GM19328 (cell line): ENCODE measurements around the gene ENO3.

ENCODE experiments used
- ATAC-seq: cut with Tn5 transposase; IDR thresholded peaks from one replicate; pipeline ENCODE4 v1.9.1; 2021; ENCODE audit warnings: mild to moderate bottlenecking, moderate library complexity; ENCODE audit not compliant: unreplicated experiment

ENO3 gene

GRCh38 chr17:4972752-4973151 lies 21.8 kb downstream of the ENO3 start:
- ATAC-seq, result no peak

GRCh38 chr17:4973256-4974114 lies 22.6 kb downstream of the ENO3 start:
- no peak for ATAC-seq

- ATAC-seq, result no peak
Measured at GRCh38 chr17:4974115-4974670, 23.3 kb downstream of the ENO3 start.

- no peak for ATAC-seq
Measured at GRCh38 chr17:4978726-4979125, 27.8 kb downstream of the ENO3 start.

GRCh38 chr17:4980644-4981216 lies 29.8 kb downstream of the ENO3 start:
- no peak for ATAC-seq

- ATAC-seq, result no peak
Measured at GRCh38 chr17:4982305-4982704, 31.4 kb downstream of the ENO3 start.

GRCh38 chr17:4986403-4986802 lies 35.5 kb downstream of the ENO3 start:
- no peak for ATAC-seq

- peak; percentile 85 for ATAC-seq
Measured at GRCh38 chr17:4986951-4987766, 36.2 kb downstream of the ENO3 start, which contains the start of gene CAMTA2. TSS of gene CAMTA2 (minus strand) at chr17:4987675. CDS start at chr17:4986222, 1,453 bp downstream.

GRCh38 chr17:4987767-4988567 lies 37.0 kb downstream of the ENO3 start:
- ATAC-seq, result no peak

GRCh38 chr17:4994081-4994595 lies 43.2 kb downstream of the ENO3 start:
- no peak for ATAC-seq

GRCh38 chr17:4997302-4998026 lies 46.5 kb downstream of the ENO3 start, which contains the start of the genes INCA1 and KIF1C:
TSS of gene INCA1 (minus strand) at chr17:4997522. CDS start at chr17:4994437, 3,085 bp downstream.
TSS of gene KIF1C (plus strand) at chr17:4997950. CDS start at chr17:5000247, 2,297 bp downstream.
- ATAC-seq, result peak; percentile 80

GRCh38 chr17:4998027-4998731 lies 47.3 kb downstream of the ENO3 start:
- ATAC-seq, result no peak

- ATAC-seq, result no peak
Measured at GRCh38 chr17:4998732-4999429, 48.0 kb downstream of the ENO3 start.

- ATAC-seq, result no peak
Measured at GRCh38 chr17:4999430-5000093, 48.6 kb downstream of the ENO3 start.

- no peak for ATAC-seq
Measured at GRCh38 chr17:5000237-5000639, 49.3 kb downstream of the ENO3 start.

GRCh38 chr17:5002121-5002788 lies 51.3 kb downstream of the ENO3 start:
- no peak for ATAC-seq
